CD14-positive monocyte (primary cell): Measurements from ENCODE around the gene MIAT. TPM values are rescaled to one million over a fixed set of nuclear protein-coding genes. Genes with fewer than 3 reads are reported as not detected.

Source experiments
- DNase-seq, 3 donors: peaks; one replicate each; pipeline ENCODE4 v3.0.0-alpha.2; 2011 to 2022
- H2AFZ ChIP-seq: 2 replicates; pipeline ENCODE4 v1.6.0; 2012; ENCODE audit warnings: mild to moderate bottlenecking, low read depth, low read length, inconsistent platforms; ENCODE audit not compliant: insufficient read depth, poor library complexity, severe bottlenecking
- H3K27ac ChIP-seq, 2 donors: 1 replicate in 1 of 2; 2 replicates in 1 of 2; pipeline ENCODE4 v1.5.1; 2012 to 2013; ENCODE audit warnings: low read length in 2 of 2, control low read depth in 1 of 2, inconsistent platforms in 1 of 2, low read depth in 1 of 2, mild to moderate bottlenecking in 1 of 2
- H3K27me3 ChIP-seq, 2 donors: one replicate each; pipeline versions ENCODE4 v1.6.0 to v1.6.1; 2011 to 2013; ENCODE audit warnings: low read length in 2 of 2; ENCODE audit not compliant: control insufficient read depth in 2 of 2, insufficient read depth in 2 of 2
- H3K36me3 ChIP-seq, 2 donors: replicated peaks in 1 of 2; 1 replicate in 1 of 2; 2 replicates in 1 of 2; pipeline versions ENCODE4 v1.5.1 to v1.6.1; 2012 to 2013; ENCODE audit warnings: low read length in 2 of 2, control low read depth in 1 of 2, inconsistent platforms in 1 of 2, mild to moderate bottlenecking in 1 of 2; ENCODE audit not compliant: insufficient read depth in 2 of 2, control insufficient read depth in 1 of 2
- H3K4me1 ChIP-seq, 2 donors: 1 replicate in 1 of 2; 2 replicates in 1 of 2; pipeline versions ENCODE4 v1.5.1 to v1.6.1; 2012 to 2013; ENCODE audit warnings: low read length in 2 of 2, control low read depth in 1 of 2, inconsistent platforms in 1 of 2, mild to moderate bottlenecking in 1 of 2, moderate library complexity in 1 of 2; ENCODE audit not compliant: insufficient read depth in 2 of 2, control insufficient read depth in 1 of 2
- H3K4me2 ChIP-seq: replicated peaks from 2 replicates; pipeline ENCODE3; 2012; ENCODE audit warnings: low read length, moderate library complexity, mild to moderate bottlenecking; ENCODE audit not compliant: poor library complexity, severe bottlenecking; ENCODE audit errors: extremely low read depth
- H3K4me3 ChIP-seq, 3 experiments: fragments of 200-600 bp in 1 of 3; sonication (generic) in 1 of 3; replicated peaks in 1 of 3; 1 replicate in 2 of 3; 2 replicates in 1 of 3; pipeline ENCODE4 v1.5.1; 2011 to 2013; ENCODE audit warnings: low read length in 3 of 3, mild to moderate bottlenecking in 3 of 3, control low read depth in 2 of 3, low read depth in 2 of 3, inconsistent platforms in 1 of 3, moderate library complexity in 1 of 3
- H3K79me2 ChIP-seq: 2 replicates; pipeline ENCODE4 v1.6.0; 2012; ENCODE audit warnings: mild to moderate bottlenecking, control low read depth, inconsistent platforms, low read length, moderate library complexity; ENCODE audit not compliant: insufficient read depth
- H3K9ac ChIP-seq: 2 replicates; pipeline ENCODE4 v1.6.0; 2017; ENCODE audit warnings: low read length, mild to moderate bottlenecking; ENCODE audit not compliant: insufficient read depth, poor library complexity, severe bottlenecking
- H3K9me3 ChIP-seq, 2 donors: replicated peaks in 1 of 2; 1 replicate in 1 of 2; 2 replicates in 1 of 2; pipeline versions ENCODE4 v1.5.1 to v1.6.1; 2012 to 2013; ENCODE audit warnings: low read length in 2 of 2, control low read depth in 1 of 2; ENCODE audit not compliant: control insufficient read depth in 1 of 2, insufficient read depth in 1 of 2
- H4K20me1 ChIP-seq: 2 replicates; pipeline ENCODE4 v1.6.0; 2012; ENCODE audit warnings: mild to moderate bottlenecking, low read length, control low read depth, moderate library complexity; ENCODE audit not compliant: insufficient read depth
- H3K27ac Mint-ChIP-seq, 7 donors: one replicate each; pipeline ENCODE4 v1.8.0; 2020; ENCODE audit warnings: mild to moderate bottlenecking in 7 of 7, mixed read lengths in 7 of 7, moderate library complexity in 6 of 7, inconsistent platforms in 2 of 7
- H3K27me3 Mint-ChIP-seq, 3 donors: one replicate each; pipeline ENCODE4 v1.8.0; 2021 to 2022; ENCODE audit warnings: low read depth in 3 of 3, mild to moderate bottlenecking in 3 of 3, mixed read lengths in 3 of 3, moderate library complexity in 3 of 3, inconsistent platforms in 1 of 3
- H3K36me3 Mint-ChIP-seq, 2 donors: one replicate each; pipeline ENCODE4 v1.8.0; 2020; ENCODE audit warnings: mixed read lengths in 2 of 2, inconsistent platforms in 1 of 2, mild to moderate bottlenecking in 1 of 2
- H3K4me1 Mint-ChIP-seq: one replicate; pipeline ENCODE4 v1.8.0; 2020; ENCODE audit warnings: mild to moderate bottlenecking, mixed read lengths
- H3K4me3 Mint-ChIP-seq, 2 donors: one replicate each; pipeline ENCODE4 v1.8.0; 2020; ENCODE audit warnings: mild to moderate bottlenecking in 2 of 2, mixed read lengths in 2 of 2, moderate library complexity in 1 of 2
- H3K9me3 Mint-ChIP-seq, 7 donors: one replicate each; pipeline ENCODE4 v1.8.0; 2020 to 2022; ENCODE audit warnings: mixed read lengths in 7 of 7, mild to moderate bottlenecking in 6 of 7, moderate library complexity in 6 of 7, inconsistent platforms in 2 of 7
- CTCF ChIP-seq: fragments of 200-600 bp; IDR thresholded peaks from one replicate; pipeline ENCODE4 v1.8.0; 2022; ENCODE audit warnings: antibody characterized with exemption, mild to moderate bottlenecking
- WGBS: methylation state at CpG from one replicate; pipeline ENCODE4 v1.1.5; 2013; ENCODE audit warnings: missing lambda C conversion rate; ENCODE audit not compliant: insufficient coverage; 5-methylcytosine and 5-hydroxymethylcytosine counted together
- intact Hi-C, 2 donors: fragments of 100-400 bp; cut with micrococcal nuclease; formaldehyde crosslinking; loops; one replicate each; pipeline versions ENCODE4 v1.15.0 to v1.15.1; 2023
- polyA plus RNA-seq, 3 donors: library from polyadenylated mRNA; depleted of rRNA in 1 of 3; unstranded in 2 of 3; stranded (reverse) in 1 of 3; fragments of 300-500 nt in 2 of 3; fragments of >200 nt in 1 of 3; fragmentation: Illumina TruSeq in 2 of 3; gene quantifications; 1 replicate in 2 of 3; 2 replicates in 1 of 3; pipeline ENCODE4 v1.2.3, GENCODE V29; 2012 to 2021

The MIAT gene
- polyA plus RNA-seq, 3 donors = 0.02 to 0.17 (median 0.03) TPM

DNA sequence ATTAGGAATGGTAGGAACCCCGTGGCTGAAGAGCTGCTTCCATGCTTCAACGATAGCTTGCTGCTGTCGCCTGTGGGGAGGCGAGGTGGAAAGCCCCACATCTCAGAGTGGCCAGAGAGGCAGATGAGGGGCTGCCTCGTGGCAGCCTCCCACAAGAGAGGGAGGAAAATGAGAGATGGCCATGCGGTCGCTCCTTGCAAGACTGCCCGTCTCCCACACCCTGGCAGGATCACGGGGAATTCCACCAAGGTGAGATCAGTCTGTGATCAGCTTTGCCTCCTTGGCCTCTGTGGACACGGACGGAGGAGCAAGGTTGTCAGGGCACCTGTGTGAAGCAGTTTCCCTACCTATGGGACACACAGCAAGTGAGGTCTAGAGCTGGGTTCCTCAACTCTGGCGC, 32.6 kb upstream of the MIAT start:
- Mint-ChIP-seq H3K4me1 (peaks cover 8% of the 10 kb centered on the region), H3K27ac (no peak overlapping the region), H3K36me3 (no peaks in the 10 kb centered on the region), H3K4me3 (no peak overlapping the region), H3K9me3 (peaks cover 0 to 7% (median 0%) of the 10 kb centered on the region in 7 donors), H3K27me3 (peaks cover 0 to 3% (median 2%) of the 10 kb centered on the region in 3 donors)
- no peak overlapping the region for H3K27ac ChIP-seq
- no peaks in the 10 kb centered on the region for H3K27me3 ChIP-seq
- H3K4me3 ChIP-seq = no peak overlapping the region
- no peaks in the 10 kb centered on the region for H4K20me1 ChIP-seq
- 89% methylated on average over 11 of the region's 12 CpGs for WGBS
- no peak for TF ChIP-seq CTCF
- DNase-seq = no peak
- H3K79me2 ChIP-seq = no peaks in the 10 kb centered on the region
- H3K9ac ChIP-seq = no peak overlapping the region
- peaks cover 0 to 5% of the 10 kb centered on the region in 2 donors for H3K4me1 ChIP-seq
- H3K9me3 ChIP-seq = no peaks in the 10 kb centered on the region
- no peaks in the 10 kb centered on the region for H3K36me3 ChIP-seq
- H2AFZ ChIP-seq = no peak overlapping the region
- no peak overlapping the region for H3K4me2 ChIP-seq
- intact Hi-C loops = no loop called here

DNA sequence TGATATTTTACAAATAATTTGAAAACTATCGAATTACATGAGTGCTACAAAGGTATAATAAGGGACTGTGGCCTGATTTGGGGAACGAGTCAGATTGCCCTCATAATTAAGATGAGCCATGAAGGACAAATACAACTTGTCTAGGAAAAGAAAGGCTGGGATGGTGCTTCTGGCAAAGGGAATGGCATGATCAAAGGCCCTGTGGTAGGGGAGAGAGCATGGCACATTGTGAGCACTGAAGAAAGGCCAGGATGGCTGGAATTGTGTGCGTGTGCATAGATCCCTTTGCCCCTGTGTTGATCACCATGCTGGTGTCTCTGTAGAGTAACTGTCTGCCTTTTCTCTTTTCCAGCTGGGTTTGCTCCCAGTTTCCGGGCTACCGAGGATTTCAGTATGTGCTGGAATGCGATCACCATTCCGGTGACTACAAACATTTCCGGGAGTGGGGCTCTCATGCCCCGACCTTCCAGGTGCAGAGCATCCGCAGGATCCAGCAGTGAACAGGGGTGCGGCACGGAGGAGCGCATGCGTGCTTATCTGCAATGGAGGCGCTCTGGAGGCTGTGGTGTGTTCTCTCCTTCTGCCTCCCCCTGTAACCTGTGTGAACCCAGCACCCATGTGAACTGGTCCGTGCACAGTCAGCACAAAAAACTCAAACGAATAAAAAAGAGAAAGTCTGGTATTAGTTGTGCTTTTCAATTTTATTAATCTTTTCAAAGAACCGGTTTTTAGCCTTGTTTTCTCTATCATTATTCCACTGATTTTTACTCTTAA, 27.2 kb upstream of the MIAT start:
- H3K36me3 Mint-ChIP-seq = no peaks in the 10 kb centered on the region

More for the DNA sequence above, 27.2 kb upstream of the MIAT start:
- Histone ChIP-seq H3K27me3 (no peaks in the 10 kb centered on the region), H3K9ac (no peak overlapping the region), H3K4me3 (no peak overlapping the region), H3K9me3 (no peaks in the 10 kb centered on the region), H3K27ac (no peak overlapping the region), H4K20me1 (no peaks in the 10 kb centered on the region), H2AFZ (no peak overlapping the region), H3K79me2 (no peaks in the 10 kb centered on the region), H3K4me1 (no peaks in the 10 kb centered on the region), H3K36me3 (no peaks in the 10 kb centered on the region), H3K4me2 (no peak overlapping the region)
- intact Hi-C loops = no loop called here
- TF ChIP-seq CTCF = no peak
- H3K27ac Mint-ChIP-seq = peak overlapping the region in 1 of 7 donors; percentile 74
- 99% methylated on average over 15 of the region's 18 CpGs for WGBS
- H3K4me1 Mint-ChIP-seq = no peaks in the 10 kb centered on the region
- no peak overlapping the region for H3K4me3 Mint-ChIP-seq
- H3K9me3 Mint-ChIP-seq = peaks cover 0 to 8% (median 3%) of the 10 kb centered on the region in 7 donors
- H3K27me3 Mint-ChIP-seq = peaks cover 2 to 6% (median 4%) of the 10 kb centered on the region in 3 donors
- DNase-seq = no peak
